Measurements from ENCODE around the gene ADISSP. TPM values are rescaled to one million over a fixed set of nuclear protein-coding genes. Genes with fewer than 3 reads are reported as not detected.

The ADISSP gene
- polyA plus RNA-seq, 3 donors, result 59.6 to 78.5 (median 68.5) TPM

- H3K27ac ChIP-seq (ENCODE audit: low read depth in 1 of 2, low read length in 2 of 2), result peak overlapping the region; percentile 73 to 83
- peaks cover 67 to 78% of the 10 kb centered on the region in 2 donors for H3K4me1 ChIP-seq (ENCODE audit: control insufficient read depth in 1 of 2, insufficient read depth in 2 of 2, low read length in 2 of 2)
- H3K4me3 ChIP-seq (replicated peaks in 1 of 3; ENCODE audit: low read depth in 2 of 3, low read length in 3 of 3), result peak overlapping the region in 2 of 3 experiments; percentile 86 to 96
- intact Hi-C loops (cut with micrococcal nuclease), result loop anchor here (10.0 kb wide), 2 partner anchors 49 to 59 kb away; partner anchors contain the start of gene AP5S1 (in 1 of the 2)
- H3K9ac ChIP-seq (ENCODE audit: insufficient read depth, low read length, poor library complexity, severe bottlenecking), result peak overlapping the region; percentile 69
- Mint-ChIP-seq H3K36me3 (peaks cover 13 to 19% of the 10 kb centered on the region in 2 donors), H3K4me1 (peaks cover 76% of the 10 kb centered on the region), H3K27ac (peak overlapping the region; percentile 80 to 93 (median 89)), H3K9me3 (no peaks in the 10 kb centered on the region), H3K4me3 (peak overlapping the region; percentile 84 to 95), H3K27me3 (ENCODE audit: low read depth in 3 of 3) (peaks cover 0 to 2% (median 0%) of the 10 kb centered on the region in 3 donors)
- no peaks in the 10 kb centered on the region for H3K9me3 ChIP-seq (replicated peaks in 1 of 2; ENCODE audit: control insufficient read depth in 1 of 2, insufficient read depth in 1 of 2, low read length in 2 of 2)
- peaks cover 11% of the 10 kb centered on the region for H4K20me1 ChIP-seq (ENCODE audit: insufficient read depth, low read length)
- no peaks in the 10 kb centered on the region for H3K27me3 ChIP-seq (ENCODE audit: control insufficient read depth in 2 of 2, insufficient read depth in 2 of 2, low read length in 2 of 2)
- peak in 1 of 3 donors; percentile 22 for DNase-seq
- H3K4me2 ChIP-seq (replicated peaks; ENCODE audit: extremely low read depth, low read length, poor library complexity, severe bottlenecking), result peak overlapping the region; percentile 100
- 0% methylated on average over 2 of the region's 3 CpGs for WGBS (ENCODE audit: insufficient coverage)
- peaks cover 67% of the 10 kb centered on the region for H3K79me2 ChIP-seq (ENCODE audit: insufficient read depth, low read length)
- H2AFZ ChIP-seq (ENCODE audit: insufficient read depth, low read depth, low read length, poor library complexity, severe bottlenecking), result peak overlapping the region; percentile 84
- TF ChIP-seq, protein P1, sequence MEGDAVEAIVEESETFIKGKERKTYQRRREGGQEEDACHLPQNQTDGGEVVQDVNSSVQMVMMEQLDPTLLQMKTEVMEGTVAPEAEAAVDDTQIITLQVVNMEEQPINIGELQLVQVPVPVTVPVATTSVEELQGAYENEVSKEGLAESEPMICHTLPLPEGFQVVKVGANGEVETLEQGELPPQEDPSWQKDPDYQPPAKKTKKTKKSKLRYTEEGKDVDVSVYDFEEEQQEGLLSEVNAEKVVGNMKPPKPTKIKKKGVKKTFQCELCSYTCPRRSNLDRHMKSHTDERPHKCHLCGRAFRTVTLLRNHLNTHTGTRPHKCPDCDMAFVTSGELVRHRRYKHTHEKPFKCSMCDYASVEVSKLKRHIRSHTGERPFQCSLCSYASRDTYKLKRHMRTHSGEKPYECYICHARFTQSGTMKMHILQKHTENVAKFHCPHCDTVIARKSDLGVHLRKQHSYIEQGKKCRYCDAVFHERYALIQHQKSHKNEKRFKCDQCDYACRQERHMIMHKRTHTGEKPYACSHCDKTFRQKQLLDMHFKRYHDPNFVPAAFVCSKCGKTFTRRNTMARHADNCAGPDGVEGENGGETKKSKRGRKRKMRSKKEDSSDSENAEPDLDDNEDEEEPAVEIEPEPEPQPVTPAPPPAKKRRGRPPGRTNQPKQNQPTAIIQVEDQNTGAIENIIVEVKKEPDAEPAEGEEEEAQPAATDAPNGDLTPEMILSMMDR (IDR thresholded peaks at IDR 0.05), result no peak
- peaks cover 11 to 18% of the 10 kb centered on the region in 2 donors for H3K36me3 ChIP-seq (replicated peaks in 1 of 2; ENCODE audit: control insufficient read depth in 1 of 2, insufficient read depth in 2 of 2, low read length in 2 of 2)
Observed at GRCh38 chr20:3765171-3765882, 2.2 kb downstream of the ADISSP start.

DNA sequence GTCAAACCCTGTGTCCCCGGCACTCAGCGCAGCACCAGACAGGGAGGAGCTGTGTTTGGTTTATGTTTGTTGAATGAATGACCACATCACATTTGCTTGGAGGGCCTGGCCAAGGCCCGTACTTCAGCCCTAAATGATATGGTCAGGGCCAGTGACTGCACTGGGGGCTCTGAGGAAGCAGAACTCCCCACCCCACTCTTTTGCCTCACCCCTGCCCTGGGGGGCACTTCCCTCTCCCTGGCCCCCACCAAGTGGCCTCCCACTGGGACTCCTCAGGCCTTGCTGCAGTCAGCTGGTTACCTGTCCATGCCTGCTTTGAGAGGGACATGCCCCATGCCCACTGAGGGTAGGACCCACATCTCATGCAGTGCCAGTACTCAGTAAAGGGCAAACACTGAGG is 2.9 kb downstream of the ADISSP start:
- WGBS (ENCODE audit: insufficient coverage), result 60% methylated on average over 1 of the region's 3 CpGs
- Mint-ChIP-seq H3K36me3 (peaks cover 16 to 25% of the 10 kb centered on the region in 2 donors), H3K4me3 (peak overlapping the region; percentile 84 to 95), H3K4me1 (peaks cover 78% of the 10 kb centered on the region), H3K9me3 (no peaks in the 10 kb centered on the region), H3K27me3 (ENCODE audit: low read depth in 3 of 3) (peaks cover 0 to 2% (median 0%) of the 10 kb centered on the region in 3 donors), H3K27ac (peak overlapping the region; percentile 81 to 93 (median 89))
- Histone ChIP-seq H3K36me3 (replicated peaks in 1 of 2; ENCODE audit: control insufficient read depth in 1 of 2, insufficient read depth in 2 of 2, low read length in 2 of 2) (peaks cover 14 to 25% of the 10 kb centered on the region in 2 donors), H3K79me2 (ENCODE audit: insufficient read depth, low read length) (peaks cover 74% of the 10 kb centered on the region), H3K4me2 (replicated peaks; ENCODE audit: extremely low read depth, low read length, poor library complexity, severe bottlenecking) (peak overlapping the region; percentile 100), H3K9me3 (replicated peaks in 1 of 2; ENCODE audit: control insufficient read depth in 1 of 2, insufficient read depth in 1 of 2, low read length in 2 of 2) (no peaks in the 10 kb centered on the region), H2AFZ (ENCODE audit: insufficient read depth, low read depth, low read length, poor library complexity, severe bottlenecking) (no peak overlapping the region), H3K27ac (ENCODE audit: low read depth in 1 of 2, low read length in 2 of 2) (peak overlapping the region; percentile 73 to 83), H3K27me3 (ENCODE audit: control insufficient read depth in 2 of 2, insufficient read depth in 2 of 2, low read length in 2 of 2) (no peaks in the 10 kb centered on the region), H3K4me1 (ENCODE audit: control insufficient read depth in 1 of 2, insufficient read depth in 2 of 2, low read length in 2 of 2) (peaks cover 67 to 78% of the 10 kb centered on the region in 2 donors), H4K20me1 (ENCODE audit: insufficient read depth, low read length) (peaks cover 18% of the 10 kb centered on the region), H3K4me3 (replicated peaks in 1 of 3; ENCODE audit: low read depth in 2 of 3, low read length in 3 of 3) (peak overlapping the region in 1 of 3 experiments; percentile 96), H3K9ac (ENCODE audit: insufficient read depth, low read length, poor library complexity, severe bottlenecking) (peak overlapping the region; percentile 69)
- TF ChIP-seq, protein P1 (IDR thresholded peaks at IDR 0.05), result no peak
- DNase-seq, result no peak
- intact Hi-C loops (cut with micrococcal nuclease), result loop anchor here (10.0 kb wide), 2 partner anchors 50 to 60 kb away; partner anchors contain the start of gene AP5S1 (in 1 of the 2)

Data from CD14-positive monocyte (primary cell).